Measurements from ENCODE around the gene HSFX3. TPM values are rescaled to one million over a fixed set of nuclear protein-coding genes. Genes with fewer than 3 reads are reported as not detected.
"Not testable (repeated sequence)": the region's sequence is repeated elsewhere in the genome, so short reads cannot be mapped to it uniquely, and the experiment has no call there.

The HSFX3 gene
- total RNA-seq, 1 experiment from 2014 or later, result not detected

DNA sequence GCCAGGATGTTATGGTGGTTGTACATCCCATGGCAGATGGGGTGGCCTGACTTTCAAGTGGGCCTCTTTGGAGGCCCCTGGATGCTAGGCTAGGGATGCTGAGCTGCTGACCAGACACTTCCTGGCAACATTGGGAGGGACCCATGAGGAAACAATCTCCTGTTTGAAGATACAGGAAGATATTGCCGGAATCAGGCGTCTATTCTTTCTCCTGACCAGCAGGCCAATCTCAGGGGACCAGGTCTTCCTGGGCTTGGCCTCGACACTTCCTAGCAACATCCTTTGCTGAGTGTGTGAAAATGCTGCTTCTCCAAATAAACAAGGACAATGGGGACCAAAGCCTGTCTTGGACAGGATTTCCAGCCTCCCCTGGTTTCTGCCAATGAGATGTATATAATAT, 1.9 kb downstream of the HSFX3 start:
- H3K4me1 Mint-ChIP-seq (ENCODE audit: low read depth, unreplicated experiment); H3K27ac Mint-ChIP-seq (ENCODE audit: unreplicated experiment); H3K4me3 Mint-ChIP-seq (ENCODE audit: low read depth, unreplicated experiment); H3K9me3 Mint-ChIP-seq (ENCODE audit: low read depth, unreplicated experiment); CTCF ChIA-PET; intact Hi-C loops (cut with micrococcal nuclease; ENCODE audit: unreplicated experiment); H3K36me3 Mint-ChIP-seq (ENCODE audit: insufficient read depth, unreplicated experiment); DNase-seq; H3K27me3 Mint-ChIP-seq (ENCODE audit: unreplicated experiment); BruUV-seq (replicated peaks): not testable (repeated sequence)

GRCh38 chrX:149546962-149547361, 2.8 kb downstream of the HSFX3 start:
- H3K36me3 Mint-ChIP-seq (ENCODE audit: insufficient read depth, unreplicated experiment); BruUV-seq (replicated peaks); H3K4me1 Mint-ChIP-seq (ENCODE audit: low read depth, unreplicated experiment); H3K27ac Mint-ChIP-seq (ENCODE audit: unreplicated experiment); DNase-seq; intact Hi-C loops (cut with micrococcal nuclease; ENCODE audit: unreplicated experiment); H3K4me3 Mint-ChIP-seq (ENCODE audit: low read depth, unreplicated experiment); H3K27me3 Mint-ChIP-seq (ENCODE audit: unreplicated experiment); CTCF ChIA-PET; H3K9me3 Mint-ChIP-seq (ENCODE audit: low read depth, unreplicated experiment): not testable (repeated sequence)

GRCh38 chrX:149545545-149546543, 3.9 kb downstream of the HSFX3 start:
- BruUV-seq (replicated peaks); H3K27ac Mint-ChIP-seq (ENCODE audit: unreplicated experiment); H3K27me3 Mint-ChIP-seq (ENCODE audit: unreplicated experiment); CTCF ChIA-PET; H3K9me3 Mint-ChIP-seq (ENCODE audit: low read depth, unreplicated experiment); H3K4me1 Mint-ChIP-seq (ENCODE audit: low read depth, unreplicated experiment); H3K4me3 Mint-ChIP-seq (ENCODE audit: low read depth, unreplicated experiment); intact Hi-C loops (cut with micrococcal nuclease; ENCODE audit: unreplicated experiment): not testable (repeated sequence)
- peaks cover 15% of the 10 kb centered on the region for H3K36me3 Mint-ChIP-seq (ENCODE audit: insufficient read depth, unreplicated experiment)
- DNase-seq, result peak; percentile 7

DNA sequence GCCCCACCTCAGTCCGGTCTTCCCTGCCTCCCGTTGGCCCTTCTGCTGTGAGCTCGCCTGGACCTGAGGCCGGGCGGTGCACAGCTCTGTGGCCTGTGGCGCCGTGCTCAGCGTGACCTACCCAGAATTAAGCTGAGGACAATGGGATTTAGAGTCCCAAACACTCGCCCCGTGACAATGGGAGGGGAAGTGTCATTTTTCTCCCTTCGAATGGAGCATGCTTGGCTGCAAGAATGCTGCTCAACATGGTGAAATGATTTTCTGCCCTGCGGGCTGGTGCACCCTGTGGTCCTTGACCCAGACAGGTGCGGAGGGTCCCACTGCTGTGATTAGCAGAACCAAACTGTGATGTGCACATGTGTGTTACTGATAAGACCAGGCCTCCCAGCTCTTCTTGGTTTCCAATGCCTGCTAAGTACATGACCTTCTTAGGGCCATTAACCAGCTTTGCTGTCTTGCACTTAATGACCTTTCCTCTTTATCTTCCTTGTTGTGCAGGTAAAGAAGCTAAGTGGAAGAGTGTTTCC, 8.1 kb downstream of the HSFX3 start:
- no peak for DNase-seq
- no peaks in the 10 kb centered on the region for H3K4me1 Mint-ChIP-seq (ENCODE audit: low read depth, unreplicated experiment)
- BruUV-seq (replicated peaks), result no TSS peak
- intact Hi-C loops (cut with micrococcal nuclease; ENCODE audit: unreplicated experiment), result no loop called here
- H3K27ac Mint-ChIP-seq (ENCODE audit: unreplicated experiment), result peak overlapping the region; percentile 96
- no peaks in the 10 kb centered on the region for H3K27me3 Mint-ChIP-seq (ENCODE audit: unreplicated experiment)
- peaks cover 33% of the 10 kb centered on the region for H3K36me3 Mint-ChIP-seq (ENCODE audit: insufficient read depth, unreplicated experiment)
- peak overlapping the region; percentile 75 for H3K4me3 Mint-ChIP-seq (ENCODE audit: low read depth, unreplicated experiment)
- TF ChIP-seq, protein P1, sequence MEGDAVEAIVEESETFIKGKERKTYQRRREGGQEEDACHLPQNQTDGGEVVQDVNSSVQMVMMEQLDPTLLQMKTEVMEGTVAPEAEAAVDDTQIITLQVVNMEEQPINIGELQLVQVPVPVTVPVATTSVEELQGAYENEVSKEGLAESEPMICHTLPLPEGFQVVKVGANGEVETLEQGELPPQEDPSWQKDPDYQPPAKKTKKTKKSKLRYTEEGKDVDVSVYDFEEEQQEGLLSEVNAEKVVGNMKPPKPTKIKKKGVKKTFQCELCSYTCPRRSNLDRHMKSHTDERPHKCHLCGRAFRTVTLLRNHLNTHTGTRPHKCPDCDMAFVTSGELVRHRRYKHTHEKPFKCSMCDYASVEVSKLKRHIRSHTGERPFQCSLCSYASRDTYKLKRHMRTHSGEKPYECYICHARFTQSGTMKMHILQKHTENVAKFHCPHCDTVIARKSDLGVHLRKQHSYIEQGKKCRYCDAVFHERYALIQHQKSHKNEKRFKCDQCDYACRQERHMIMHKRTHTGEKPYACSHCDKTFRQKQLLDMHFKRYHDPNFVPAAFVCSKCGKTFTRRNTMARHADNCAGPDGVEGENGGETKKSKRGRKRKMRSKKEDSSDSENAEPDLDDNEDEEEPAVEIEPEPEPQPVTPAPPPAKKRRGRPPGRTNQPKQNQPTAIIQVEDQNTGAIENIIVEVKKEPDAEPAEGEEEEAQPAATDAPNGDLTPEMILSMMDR (IDR thresholded peaks at IDR 0.05; ENCODE audit: unreplicated experiment), result no peak
- CTCF ChIA-PET, result interaction anchor here (1.1 kb wide), 1 partner anchor 30 kb away, joined by 3 read pairs; no protein-coding TSS in a partner anchor
- no peaks in the 10 kb centered on the region for H3K9me3 Mint-ChIP-seq (ENCODE audit: low read depth, unreplicated experiment)

DNA sequence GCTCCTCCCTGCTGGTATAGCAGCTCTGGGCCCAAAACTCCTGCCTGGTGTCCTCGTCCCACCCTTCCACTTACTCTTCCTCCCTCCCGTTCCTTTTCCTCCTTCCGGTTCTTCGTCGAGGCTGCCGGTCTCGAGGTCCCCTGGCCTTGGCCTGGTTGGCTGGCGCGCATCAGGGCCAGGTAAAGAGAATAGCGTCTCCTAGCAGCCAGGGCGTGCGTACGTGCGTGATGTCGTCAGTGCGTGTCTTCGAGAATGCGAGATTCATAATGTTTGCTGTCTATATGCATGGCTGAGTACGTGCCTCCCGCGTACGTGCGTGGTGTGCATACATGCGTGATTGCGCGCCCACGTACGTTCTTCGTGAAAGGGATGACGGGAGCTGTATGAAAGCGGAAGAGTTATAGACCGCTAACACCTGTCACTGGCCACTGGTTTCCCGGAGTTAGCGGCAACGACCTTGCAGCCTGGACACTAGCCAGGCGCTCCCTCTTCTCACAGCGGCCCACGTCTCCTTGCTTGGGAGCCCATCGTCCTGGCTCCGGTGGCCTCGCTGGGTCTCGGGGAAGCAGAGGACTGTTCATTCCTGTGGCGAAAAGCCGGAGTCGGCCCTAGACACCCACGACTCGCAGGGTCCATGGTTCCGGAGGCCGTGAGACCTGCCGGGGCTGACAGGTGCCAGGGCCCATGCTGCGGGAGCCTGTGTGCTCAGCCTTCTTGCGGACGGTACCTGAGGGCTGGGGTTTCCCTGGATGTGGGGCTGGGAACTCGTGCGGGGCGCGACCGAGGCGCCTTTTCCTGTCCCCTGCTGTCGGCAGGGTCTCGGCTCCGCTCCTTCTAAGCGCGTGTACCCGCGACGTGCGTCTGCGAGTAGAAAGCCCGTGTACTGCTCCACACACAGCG, 8.9 kb downstream of the HSFX3 start, which contains the start of gene EOLA1:
TSS of gene EOLA1 (plus strand) at position 392 of the 900 bp plus-strand sequence. CDS start 4,619 bp downstream, outside the sequence.
- intact Hi-C loops (cut with micrococcal nuclease; ENCODE audit: unreplicated experiment), result no loop called here
- H3K27ac Mint-ChIP-seq (ENCODE audit: unreplicated experiment), result peak within 1 kb of the TSS; percentile 96

More for the DNA sequence above, 8.9 kb downstream of the HSFX3 start, which contains the start of gene EOLA1:
- TF ChIP-seq, protein P1 (IDR thresholded peaks at IDR 0.05; ENCODE audit: unreplicated experiment), result no peak
- CTCF ChIA-PET, result interaction anchor here (0.7 to 1.8 kb wide), 5 partner anchors 13 to 32 kb away, joined by 3 to 7 read pairs (median 5); no protein-coding TSS in a partner anchor
- BruUV-seq (replicated peaks), result no TSS peak
- Mint-ChIP-seq H3K9me3 (ENCODE audit: low read depth, unreplicated experiment) (no peaks in the 10 kb centered on the region), H3K27me3 (ENCODE audit: unreplicated experiment) (no peaks in the 10 kb centered on the region), H3K4me1 (ENCODE audit: low read depth, unreplicated experiment) (no peaks in the 10 kb centered on the region), H3K36me3 (ENCODE audit: insufficient read depth, unreplicated experiment) (peaks cover 33% of the 10 kb centered on the region), H3K4me3 (ENCODE audit: low read depth, unreplicated experiment) (peak within 1 kb of the TSS; percentile 75)
- DNase-seq, result peak; percentile 86

Data from Calu3 (cell line).